WERI-Rb-1 (cell line): ENCODE results near the gene SOX6.

ENCODE experiments used
- DNase-seq: peaks from one replicate; pipeline ENCODE4 v3.0.0-alpha.2; 2020
- H3K27ac ChIP-seq: fragments of 250-450 bp; sonication (Bioruptor Pico); 2 replicates; pipeline ENCODE4 v1.5.1; 2020; ENCODE audit warnings: mild to moderate bottlenecking, moderate library complexity
- H3K27me3 ChIP-seq: fragments of 250-450 bp; sonication (Bioruptor Pico); 2 replicates; pipeline ENCODE4 v1.5.1; 2021; ENCODE audit warnings: mild to moderate bottlenecking, low read depth, moderate library complexity; ENCODE audit not compliant: insufficient read depth, severe bottlenecking
- H3K36me3 ChIP-seq: fragments of 250-450 bp; sonication (Bioruptor Pico); 2 replicates; pipeline ENCODE4 v1.5.1; 2020; ENCODE audit warnings: mild to moderate bottlenecking, moderate library complexity
- H3K4me3 ChIP-seq: 2 replicates; pipeline ENCODE4 v1.5.1; 2011; ENCODE audit warnings: low read depth, mild to moderate bottlenecking, control low read depth, low read length
- H3K9me3 ChIP-seq: fragments of 250-450 bp; sonication (Bioruptor Pico); 2 replicates; pipeline ENCODE4 v1.5.1; 2021; ENCODE audit warnings: mild to moderate bottlenecking, moderate library complexity; ENCODE audit not compliant: severe bottlenecking
- TF ChIP-seq, protein P1 (sequence below): IDR thresholded peaks from 2 replicates; pipeline ENCODE4 v1.5.1; 2011; ENCODE audit warnings: low read depth, mild to moderate bottlenecking, control low read depth, inconsistent platforms, low read length

SOX6 gene

DNA sequence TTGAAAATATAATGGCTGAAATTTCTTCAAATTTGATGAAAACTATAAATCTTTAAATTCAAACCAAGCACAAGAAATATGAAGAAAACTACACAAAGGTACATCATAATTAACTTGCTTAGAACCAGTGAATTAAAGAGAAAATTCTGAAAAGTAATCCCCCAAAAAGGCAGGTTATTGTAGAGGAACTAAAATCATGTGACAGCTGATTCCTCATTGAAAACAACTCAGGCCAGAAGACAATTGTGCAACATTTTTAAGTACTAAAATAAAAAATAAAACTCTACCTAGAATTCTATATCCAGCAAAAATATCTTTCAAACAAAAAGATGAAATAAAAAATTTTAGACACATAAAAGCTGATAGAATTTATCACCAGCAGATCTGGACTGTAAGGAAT lies 90.3 kb downstream of the SOX6 start:
- TF ChIP-seq, protein P1, sequence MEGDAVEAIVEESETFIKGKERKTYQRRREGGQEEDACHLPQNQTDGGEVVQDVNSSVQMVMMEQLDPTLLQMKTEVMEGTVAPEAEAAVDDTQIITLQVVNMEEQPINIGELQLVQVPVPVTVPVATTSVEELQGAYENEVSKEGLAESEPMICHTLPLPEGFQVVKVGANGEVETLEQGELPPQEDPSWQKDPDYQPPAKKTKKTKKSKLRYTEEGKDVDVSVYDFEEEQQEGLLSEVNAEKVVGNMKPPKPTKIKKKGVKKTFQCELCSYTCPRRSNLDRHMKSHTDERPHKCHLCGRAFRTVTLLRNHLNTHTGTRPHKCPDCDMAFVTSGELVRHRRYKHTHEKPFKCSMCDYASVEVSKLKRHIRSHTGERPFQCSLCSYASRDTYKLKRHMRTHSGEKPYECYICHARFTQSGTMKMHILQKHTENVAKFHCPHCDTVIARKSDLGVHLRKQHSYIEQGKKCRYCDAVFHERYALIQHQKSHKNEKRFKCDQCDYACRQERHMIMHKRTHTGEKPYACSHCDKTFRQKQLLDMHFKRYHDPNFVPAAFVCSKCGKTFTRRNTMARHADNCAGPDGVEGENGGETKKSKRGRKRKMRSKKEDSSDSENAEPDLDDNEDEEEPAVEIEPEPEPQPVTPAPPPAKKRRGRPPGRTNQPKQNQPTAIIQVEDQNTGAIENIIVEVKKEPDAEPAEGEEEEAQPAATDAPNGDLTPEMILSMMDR, result no peak
- no peak overlapping the region for H3K4me3 ChIP-seq
- DNase-seq, result no peak
- H3K27me3 ChIP-seq, result no peaks in the 10 kb centered on the region
- no peaks in the 10 kb centered on the region for H3K9me3 ChIP-seq
- H3K27ac ChIP-seq, result no peak overlapping the region
- H3K36me3 ChIP-seq, result no peaks in the 10 kb centered on the region

DNA sequence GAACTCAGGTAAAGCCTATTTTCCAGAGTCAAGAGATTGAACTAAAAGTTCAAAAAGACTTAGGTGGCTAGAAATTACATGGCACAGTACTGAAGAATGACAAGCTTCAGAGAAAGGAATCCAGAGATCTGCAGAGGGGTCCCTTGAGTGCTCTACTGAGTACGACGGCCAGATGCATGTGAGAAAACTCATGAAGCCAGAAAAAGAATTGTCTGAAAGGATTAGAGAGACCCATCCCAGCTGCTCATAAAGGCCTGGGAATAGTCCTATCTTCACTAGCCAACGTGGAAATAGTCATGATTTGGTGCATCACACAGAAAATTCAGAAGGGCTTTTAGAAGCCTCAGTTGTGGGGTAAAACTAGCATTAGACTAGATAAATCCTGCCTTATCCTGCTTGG lies 91.3 kb downstream of the SOX6 start:
- Histone ChIP-seq H3K4me3 (no peak overlapping the region), H3K9me3 (no peaks in the 10 kb centered on the region), H3K27me3 (no peaks in the 10 kb centered on the region), H3K27ac (no peak overlapping the region), H3K36me3 (no peaks in the 10 kb centered on the region)
- TF ChIP-seq, protein P1, result no peak
- DNase-seq, result no peak

DNA sequence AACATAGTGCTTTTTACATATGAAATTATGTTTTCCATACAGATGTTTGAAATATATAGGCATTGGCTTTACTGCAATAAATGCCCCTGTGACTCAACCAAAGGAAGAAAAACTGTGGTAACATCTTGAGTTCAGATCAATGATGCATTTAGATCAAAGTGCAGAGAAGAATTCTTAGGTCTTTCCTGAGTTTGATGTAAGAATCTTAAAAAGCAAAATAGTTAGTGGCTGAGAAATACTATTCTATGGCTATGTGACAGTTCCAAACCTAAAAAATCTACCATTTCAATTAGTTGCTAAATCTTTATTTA lies 93.7 kb downstream of the SOX6 start:
- DNase-seq, result no peak
- Histone ChIP-seq H3K9me3 (no peaks in the 10 kb centered on the region), H3K4me3 (no peak overlapping the region), H3K36me3 (no peaks in the 10 kb centered on the region), H3K27me3 (no peaks in the 10 kb centered on the region), H3K27ac (no peak overlapping the region)
- TF ChIP-seq, protein P1, result no peak

DNA sequence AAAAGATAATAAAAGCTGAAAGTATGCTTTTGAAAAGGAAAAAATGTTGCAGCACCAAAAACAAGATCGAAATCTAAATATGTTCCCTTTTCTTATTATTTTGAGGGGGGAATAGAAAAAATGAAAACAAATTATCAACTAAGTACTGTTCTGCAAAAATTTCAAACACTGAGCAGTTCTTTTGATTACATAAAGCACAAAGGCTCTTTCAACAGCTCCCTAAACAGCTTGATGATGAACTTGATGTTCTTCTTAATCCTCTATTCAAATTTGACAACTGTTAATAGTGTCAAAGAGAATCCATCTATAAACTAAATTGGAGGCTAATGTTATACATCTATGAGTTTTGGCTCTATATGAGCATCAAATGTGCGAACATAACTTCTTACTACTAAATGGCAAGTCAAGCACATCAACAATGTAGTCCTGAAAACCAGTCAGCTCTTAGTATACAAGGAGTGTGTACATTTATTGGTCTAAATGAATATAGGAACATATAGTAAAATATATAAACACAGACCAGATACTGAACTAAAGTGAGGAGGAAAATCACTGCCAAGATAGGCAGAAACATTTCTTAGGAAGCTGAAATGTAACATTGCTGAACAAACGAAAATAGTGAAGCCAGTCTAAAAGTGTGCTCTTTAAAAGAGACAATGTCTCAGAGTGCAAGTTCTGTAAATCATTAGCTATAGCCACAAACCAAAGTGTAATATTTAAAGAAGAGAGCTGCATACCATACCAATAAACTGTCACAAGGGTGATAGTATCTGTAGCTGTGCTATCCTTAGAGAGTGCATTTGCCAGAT lies 94.3 kb downstream of the SOX6 start:
- Histone ChIP-seq H3K9me3 (no peaks in the 10 kb centered on the region), H3K27ac (no peak overlapping the region), H3K27me3 (no peaks in the 10 kb centered on the region), H3K36me3 (no peaks in the 10 kb centered on the region), H3K4me3 (no peak overlapping the region)
- TF ChIP-seq, protein P1, result no peak
- no peak for DNase-seq

DNA sequence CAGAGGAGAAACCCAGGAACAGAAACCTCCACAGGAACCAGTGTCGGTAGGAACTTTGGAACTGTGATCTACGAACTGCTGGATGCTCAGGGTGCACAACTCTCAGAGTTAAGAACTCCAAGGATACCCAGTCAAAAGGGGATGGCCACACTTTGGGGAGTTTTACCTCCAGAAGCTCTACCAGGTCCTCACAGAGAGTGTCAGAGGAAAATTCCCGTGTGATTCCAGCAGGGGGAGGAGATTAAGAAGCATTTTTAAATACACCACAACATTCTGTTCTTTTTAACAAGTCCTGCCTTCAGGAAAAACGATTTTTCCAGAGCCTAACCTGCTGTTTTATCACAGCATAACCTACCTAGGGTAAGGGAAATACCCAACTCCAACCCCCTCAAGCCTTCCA lies 104.0 kb downstream of the SOX6 start:
- Histone ChIP-seq H3K9me3 (no peaks in the 10 kb centered on the region), H3K36me3 (no peaks in the 10 kb centered on the region), H3K4me3 (no peak overlapping the region), H3K27ac (no peak overlapping the region), H3K27me3 (no peaks in the 10 kb centered on the region)
- DNase-seq, result peak; percentile 10
- TF ChIP-seq, protein P1, result 0 out of 2 replicates have a peak, but pooled peaks have one; percentile 11

DNA sequence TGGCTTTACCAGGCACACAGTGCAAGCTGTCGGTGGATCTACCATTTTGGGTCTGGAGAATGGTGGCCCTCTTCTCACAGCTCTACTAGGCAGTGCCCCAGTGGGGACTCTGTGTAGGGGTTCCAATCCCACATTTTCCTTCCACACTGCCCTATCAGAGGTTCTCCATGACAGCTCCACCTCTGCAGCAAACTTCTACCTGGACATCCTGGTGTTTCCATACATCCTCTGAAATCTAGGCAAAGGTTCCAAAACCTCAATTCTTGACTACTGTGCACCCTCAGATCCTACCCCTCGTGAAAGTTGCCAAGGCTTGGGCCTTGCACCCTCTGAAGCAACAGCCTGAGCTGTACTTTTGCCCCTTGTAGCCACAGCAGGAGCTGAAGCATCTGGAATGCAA lies 108.1 kb downstream of the SOX6 start:
- H3K27ac ChIP-seq, result no peak overlapping the region
- no peak for DNase-seq
- H3K9me3 ChIP-seq, result no peaks in the 10 kb centered on the region
- TF ChIP-seq, protein P1, result no peak
- H3K4me3 ChIP-seq, result no peak overlapping the region
- no peaks in the 10 kb centered on the region for H3K36me3 ChIP-seq
- H3K27me3 ChIP-seq, result no peaks in the 10 kb centered on the region
